ENCODE measurements around the gene CHST5. TPM values are rescaled to one million over a fixed set of nuclear protein-coding genes. Genes with fewer than 3 reads are reported as not detected.

CHST5 gene
- total and polyA plus RNA-seq, 2 donors (not counting 1 experiment from before 2014, with no cell fraction given): 0.99 TPM; not detected in 1

- Histone ChIP-seq H4K20me1 (ENCODE audit: control insufficient read depth, insufficient read depth, low read length, poor library complexity, severe bottlenecking) (peaks cover 13% of the 10 kb centered on the region), H3K27ac (ENCODE audit: low read length in 2 of 2) (peak within 1 kb of the TSS; percentile 96 to 99), H3K4me2 (replicated peaks; ENCODE audit: low read depth, low read length, poor library complexity, severe bottlenecking) (peak within 1 kb of the TSS; percentile 97), H3K79me2 (ENCODE audit: control insufficient read depth, insufficient read depth, low read length) (peaks cover 33% of the 10 kb centered on the region), H3K9me3 (ENCODE audit: control extremely low read depth in 1 of 3, control insufficient read depth in 2 of 3, insufficient read depth in 1 of 3, low read length in 2 of 3) (no peaks in the 10 kb centered on the region), H3K36me3 (replicated peaks in 1 of 2; ENCODE audit: control extremely low read depth in 1 of 2, control insufficient read depth in 1 of 2, extremely low read depth in 1 of 2, insufficient read depth in 2 of 2, low read length in 1 of 2) (peaks cover 4 to 35% of the 10 kb centered on the region in 2 experiments), H3K4me3 (ENCODE audit: control extremely low read depth in 1 of 5, extremely low read depth in 1 of 5, insufficient read depth in 1 of 5, low read depth in 2 of 5, low read length in 4 of 5) (peak within 1 kb of the TSS; percentile 75 to 96 (median 95)), H3K4me1 (ENCODE audit: control insufficient read depth in 2 of 2, insufficient read depth in 2 of 2, low read length in 2 of 2) (peaks cover 44 to 60% of the 10 kb centered on the region in 2 donors), H3K27me3 (replicated peaks in 1 of 4; ENCODE audit: control extremely low read depth in 1 of 4, control insufficient read depth in 3 of 4, insufficient read depth in 4 of 4, low read length in 3 of 4) (no peaks in the 10 kb centered on the region), H2AFZ (ENCODE audit: insufficient read depth, low read depth, low read length, poor library complexity, severe bottlenecking) (peak within 1 kb of the TSS; percentile 79), H3K9ac (ENCODE audit: low read length) (peak within 1 kb of the TSS; percentile 77)
- Mint-ChIP-seq H3K27ac (peak within 1 kb of the TSS; percentile 97), H3K9me3 (ENCODE audit: insufficient read depth) (no peaks in the 10 kb centered on the region), H3K27me3 (no peaks in the 10 kb centered on the region), H3K4me3 (peak within 1 kb of the TSS; percentile 100), H3K4me1 (peaks cover 52% of the 10 kb centered on the region)
- DNase-seq (peak; percentile 97), ATAC-seq (ENCODE audit: low read depth) (peak; percentile 70)
- ChIA-PET CTCF (interaction anchor here (1.0 to 2.5 kb wide), 7 partner anchors 10 to 102 kb away, joined by 3 to 10 read pairs (median 6); partner anchors contain the start of genes ADAT1, TMEM170A and TMEM231), POLR2A (interaction anchor here (1.5 to 2.1 kb wide), 4 partner anchors 10 to 133 kb away, joined by 3 to 16 read pairs (median 12); partner anchors contain the start of genes ADAT1, CFDP1, KARS1 and TERF2IP)
- TF ChIP-seq, protein P1, sequence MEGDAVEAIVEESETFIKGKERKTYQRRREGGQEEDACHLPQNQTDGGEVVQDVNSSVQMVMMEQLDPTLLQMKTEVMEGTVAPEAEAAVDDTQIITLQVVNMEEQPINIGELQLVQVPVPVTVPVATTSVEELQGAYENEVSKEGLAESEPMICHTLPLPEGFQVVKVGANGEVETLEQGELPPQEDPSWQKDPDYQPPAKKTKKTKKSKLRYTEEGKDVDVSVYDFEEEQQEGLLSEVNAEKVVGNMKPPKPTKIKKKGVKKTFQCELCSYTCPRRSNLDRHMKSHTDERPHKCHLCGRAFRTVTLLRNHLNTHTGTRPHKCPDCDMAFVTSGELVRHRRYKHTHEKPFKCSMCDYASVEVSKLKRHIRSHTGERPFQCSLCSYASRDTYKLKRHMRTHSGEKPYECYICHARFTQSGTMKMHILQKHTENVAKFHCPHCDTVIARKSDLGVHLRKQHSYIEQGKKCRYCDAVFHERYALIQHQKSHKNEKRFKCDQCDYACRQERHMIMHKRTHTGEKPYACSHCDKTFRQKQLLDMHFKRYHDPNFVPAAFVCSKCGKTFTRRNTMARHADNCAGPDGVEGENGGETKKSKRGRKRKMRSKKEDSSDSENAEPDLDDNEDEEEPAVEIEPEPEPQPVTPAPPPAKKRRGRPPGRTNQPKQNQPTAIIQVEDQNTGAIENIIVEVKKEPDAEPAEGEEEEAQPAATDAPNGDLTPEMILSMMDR (IDR thresholded peaks at IDR 0.05): no peak
- under 1% methylated on average over 69 of the region's 69 CpGs for WGBS (ENCODE audit: insufficient coverage)
- intact Hi-C loops (cut with micrococcal nuclease): loop anchor here (1.0 to 2.0 kb wide), 4 partner anchors 57 to 581 kb away; partner anchors contain the start of genes ADAT1, KARS1, TERF2IP and TMEM170A
These were observed 30.3 kb upstream of the CHST5 start, which contains the start of gene GABARAPL2 for GRCh38 chr16:75566040-75566757. Gene GABARAPL2 (plus strand): TSS chr16:75566379. CDS start chr16:75566487, 108 bp downstream.

GRCh38 chr16:75565640-75566039, 29.7 kb upstream of the CHST5 start:
- no peak for TF ChIP-seq EZH2 (IDR thresholded peaks at IDR 0.05; ENCODE audit: borderline replicate concordance, insufficient read depth, low read depth, low read length, poor library complexity, severe bottlenecking)
- TF ChIP-seq, protein P1 (IDR thresholded peaks at IDR 0.05): no peak
- Mint-ChIP-seq H3K4me3 (peak overlapping the region; percentile 100), H3K27me3 (no peaks in the 10 kb centered on the region), H3K4me1 (peaks cover 48% of the 10 kb centered on the region), H3K9me3 (ENCODE audit: insufficient read depth) (no peaks in the 10 kb centered on the region), H3K27ac (peak overlapping the region; percentile 97)
- POLR2A ChIA-PET: interaction anchor here (1.5 to 2.1 kb wide), 4 partner anchors 9 to 132 kb away, joined by 3 to 16 read pairs (median 12); partner anchors contain the start of genes ADAT1, CFDP1, KARS1 and TERF2IP
- intact Hi-C loops (cut with micrococcal nuclease): loop anchor here (1.0 to 2.0 kb wide), 8 partner anchors 9 to 581 kb away; partner anchors contain the start of genes ADAT1, CFDP1, KARS1 and TERF2IP
- H3K36me3 ChIP-seq (replicated peaks in 1 of 2; ENCODE audit: control extremely low read depth in 1 of 2, control insufficient read depth in 1 of 2, extremely low read depth in 1 of 2, insufficient read depth in 2 of 2, low read length in 1 of 2): peaks cover 4 to 33% of the 10 kb centered on the region in 2 experiments
- no peak for DNase-seq
- H3K9ac ChIP-seq (ENCODE audit: low read length): peak overlapping the region; percentile 77
- no peaks in the 10 kb centered on the region for H3K27me3 ChIP-seq (replicated peaks in 1 of 4; ENCODE audit: control extremely low read depth in 1 of 4, control insufficient read depth in 3 of 4, insufficient read depth in 4 of 4, low read length in 3 of 4)
- peaks cover 13% of the 10 kb centered on the region for H4K20me1 ChIP-seq (ENCODE audit: control insufficient read depth, insufficient read depth, low read length, poor library complexity, severe bottlenecking)
- H3K9me3 ChIP-seq (ENCODE audit: control extremely low read depth in 1 of 3, control insufficient read depth in 2 of 3, insufficient read depth in 1 of 3, low read length in 2 of 3): no peaks in the 10 kb centered on the region
- CTCF ChIA-PET: interaction anchor here (1.0 to 2.5 kb wide), 7 partner anchors 9 to 101 kb away, joined by 3 to 10 read pairs (median 6); partner anchors contain the start of genes ADAT1, TMEM170A and TMEM231
- peak overlapping the region; percentile 79 for H2AFZ ChIP-seq (ENCODE audit: insufficient read depth, low read depth, low read length, poor library complexity, severe bottlenecking)
- ATAC-seq (ENCODE audit: low read depth): no peak
- peak overlapping the region; percentile 75 to 96 (median 95) for H3K4me3 ChIP-seq (ENCODE audit: control extremely low read depth in 1 of 5, extremely low read depth in 1 of 5, insufficient read depth in 1 of 5, low read depth in 2 of 5, low read length in 4 of 5)
- H3K4me1 ChIP-seq (ENCODE audit: control insufficient read depth in 2 of 2, insufficient read depth in 2 of 2, low read length in 2 of 2): peaks cover 40 to 55% of the 10 kb centered on the region in 2 donors
- peak overlapping the region; percentile 97 for H3K4me2 ChIP-seq (replicated peaks; ENCODE audit: low read depth, low read length, poor library complexity, severe bottlenecking)
- H3K27ac ChIP-seq (ENCODE audit: low read length in 2 of 2): peak overlapping the region; percentile 96 to 99
- H3K79me2 ChIP-seq (ENCODE audit: control insufficient read depth, insufficient read depth, low read length): peaks cover 31% of the 10 kb centered on the region
- WGBS (ENCODE audit: insufficient coverage): 5% methylated on average over 9 of the region's 15 CpGs

Data from B cell (primary cell).